SK-N-SH (cell line): ENCODE measurements around the gene CERS6.

Experiments used
- GABPA ChIP-seq: IDR thresholded peaks from 2 replicates; pipeline ENCODE4 v1.4.0; 2012; ENCODE audit warnings: low read depth, mild to moderate bottlenecking
- TF ChIP-seq, protein P1 (sequence below): IDR thresholded peaks from 2 replicates; pipeline ENCODE4 v1.4.0; 2012; ENCODE audit warnings: low read depth, borderline replicate concordance

- TF ChIP-seq, protein P1, sequence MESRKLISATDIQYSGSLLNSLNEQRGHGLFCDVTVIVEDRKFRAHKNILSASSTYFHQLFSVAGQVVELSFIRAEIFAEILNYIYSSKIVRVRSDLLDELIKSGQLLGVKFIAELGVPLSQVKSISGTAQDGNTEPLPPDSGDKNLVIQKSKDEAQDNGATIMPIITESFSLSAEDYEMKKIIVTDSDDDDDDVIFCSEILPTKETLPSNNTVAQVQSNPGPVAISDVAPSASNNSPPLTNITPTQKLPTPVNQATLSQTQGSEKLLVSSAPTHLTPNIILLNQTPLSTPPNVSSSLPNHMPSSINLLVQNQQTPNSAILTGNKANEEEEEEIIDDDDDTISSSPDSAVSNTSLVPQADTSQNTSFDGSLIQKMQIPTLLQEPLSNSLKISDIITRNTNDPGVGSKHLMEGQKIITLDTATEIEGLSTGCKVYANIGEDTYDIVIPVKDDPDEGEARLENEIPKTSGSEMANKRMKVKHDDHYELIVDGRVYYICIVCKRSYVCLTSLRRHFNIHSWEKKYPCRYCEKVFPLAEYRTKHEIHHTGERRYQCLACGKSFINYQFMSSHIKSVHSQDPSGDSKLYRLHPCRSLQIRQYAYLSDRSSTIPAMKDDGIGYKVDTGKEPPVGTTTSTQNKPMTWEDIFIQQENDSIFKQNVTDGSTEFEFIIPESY = no peak
- no peak for TF ChIP-seq GABPA
Observed at GRCh38 chr2:168510125-168510756, 54.2 kb downstream of the CERS6 start.
